GM18499 (cell line): Measurements from ENCODE around the gene DRC1.

Source experiments
- ATAC-seq: cut with Tn5 transposase; IDR thresholded peaks from one replicate; pipeline ENCODE4 v1.9.1; 2021; ENCODE audit warnings: moderate number of reproducible peaks; ENCODE audit not compliant: insufficient read depth, unreplicated experiment

The DRC1 gene

GRCh38 chr2:26488463-26489212 is 86.9 kb downstream of the DRC1 start:
- no peak for ATAC-seq

GRCh38 chr2:26489213-26489850 is 87.6 kb downstream of the DRC1 start:
- no peak for ATAC-seq

- ATAC-seq: no peak
These were observed 89.9 kb downstream of the DRC1 start for GRCh38 chr2:26491563-26492167.

- no peak for ATAC-seq
These were observed 91.2 kb downstream of the DRC1 start for GRCh38 chr2:26492749-26493515.

GRCh38 chr2:26493566-26493965 is 91.8 kb downstream of the DRC1 start:
- no peak for ATAC-seq

- no peak for ATAC-seq
These were observed 92.5 kb downstream of the DRC1 start for GRCh38 chr2:26494199-26494598.

GRCh38 chr2:26494891-26495290 is 93.2 kb downstream of the DRC1 start:
- no peak for ATAC-seq

- no peak for ATAC-seq
These were observed 94.1 kb downstream of the DRC1 start for GRCh38 chr2:26495705-26496297.

GRCh38 chr2:26500406-26500805 is 98.7 kb downstream of the DRC1 start:
- ATAC-seq: no peak

- ATAC-seq: peak; percentile 66
These were observed 101.6 kb downstream of the DRC1 start for GRCh38 chr2:26503231-26503880.

GRCh38 chr2:26504002-26504401 is 102.3 kb downstream of the DRC1 start:
- ATAC-seq: no peak

- ATAC-seq: no peak
These were observed 104.6 kb downstream of the DRC1 start for GRCh38 chr2:26506279-26506678.
